Breast epithelium (tissue), 3 donors: ENCODE data around the gene SLC30A9.

Experiments
- POLR2A ChIP-seq: fragments of 450-650 bp; IDR thresholded peaks from one replicate; pipeline ENCODE4 v1.6.1; 2016; ENCODE audit warnings: antibody characterized with exemption, mild to moderate bottlenecking, moderate library complexity
- POLR2AphosphoS5 ChIP-seq, 3 donors: sonication (generic); formaldehyde crosslinking; IDR thresholded peaks; one replicate each; pipeline ENCODE4 v1.6.1; 2017; ENCODE audit warnings: antibody characterized with exemption in 3 of 3

DNA sequence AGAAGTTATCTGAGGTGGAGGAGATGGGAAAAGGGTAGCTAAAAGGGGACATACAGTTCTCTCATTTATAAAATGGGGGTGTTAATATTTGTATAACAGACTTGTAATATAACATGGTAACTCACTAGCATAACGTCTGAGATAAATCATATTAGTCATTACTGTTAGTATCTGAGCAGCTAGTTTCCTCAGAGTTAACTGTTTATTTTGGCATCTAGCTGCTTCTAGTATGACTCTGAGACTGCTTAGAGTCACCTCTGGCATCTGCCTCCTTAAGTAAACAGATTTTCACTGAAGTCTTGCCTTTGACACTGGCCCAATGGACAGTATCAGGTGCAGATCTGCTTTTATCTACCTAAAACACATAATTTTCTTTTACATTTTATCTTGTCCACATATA lies 58.1 kb downstream of the SLC30A9 start:
- TF ChIP-seq POLR2A (no peak), POLR2AphosphoS5 (IDR thresholded peaks at IDR 0.05) (no peak)
